Measurements from ENCODE around the gene CALY. TPM values are rescaled to one million over a fixed set of nuclear protein-coding genes. Genes with fewer than 3 reads are reported as not detected.

Gene CALY
- total RNA-seq, 3 donors from 2014 or later: 1.1 to 7.5 TPM; not detected in 1

GRCh38 chr10:133309100-133309719 lies 27.5 kb downstream of the CALY start:
- TF ChIP-seq, protein P1, sequence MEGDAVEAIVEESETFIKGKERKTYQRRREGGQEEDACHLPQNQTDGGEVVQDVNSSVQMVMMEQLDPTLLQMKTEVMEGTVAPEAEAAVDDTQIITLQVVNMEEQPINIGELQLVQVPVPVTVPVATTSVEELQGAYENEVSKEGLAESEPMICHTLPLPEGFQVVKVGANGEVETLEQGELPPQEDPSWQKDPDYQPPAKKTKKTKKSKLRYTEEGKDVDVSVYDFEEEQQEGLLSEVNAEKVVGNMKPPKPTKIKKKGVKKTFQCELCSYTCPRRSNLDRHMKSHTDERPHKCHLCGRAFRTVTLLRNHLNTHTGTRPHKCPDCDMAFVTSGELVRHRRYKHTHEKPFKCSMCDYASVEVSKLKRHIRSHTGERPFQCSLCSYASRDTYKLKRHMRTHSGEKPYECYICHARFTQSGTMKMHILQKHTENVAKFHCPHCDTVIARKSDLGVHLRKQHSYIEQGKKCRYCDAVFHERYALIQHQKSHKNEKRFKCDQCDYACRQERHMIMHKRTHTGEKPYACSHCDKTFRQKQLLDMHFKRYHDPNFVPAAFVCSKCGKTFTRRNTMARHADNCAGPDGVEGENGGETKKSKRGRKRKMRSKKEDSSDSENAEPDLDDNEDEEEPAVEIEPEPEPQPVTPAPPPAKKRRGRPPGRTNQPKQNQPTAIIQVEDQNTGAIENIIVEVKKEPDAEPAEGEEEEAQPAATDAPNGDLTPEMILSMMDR (IDR thresholded peaks at IDR 0.05): no peak
- peak; percentile 94 for ATAC-seq
- peak; percentile 97 to 99 (median 98) for DNase-seq
- Histone ChIP-seq H3K4me3 (peak overlapping the region; percentile 94), H3K9me3 (no peaks in the 10 kb centered on the region), H3K36me3 (ENCODE audit: low read depth) (no peaks in the 10 kb centered on the region), H3K4me1 (ENCODE audit: low read depth) (peaks cover 21% of the 10 kb centered on the region)
- intact Hi-C loops (cut with DNase I, micrococcal nuclease): no loop called here

GRCh38 chr10:133308421-133309099 lies 28.1 kb downstream of the CALY start, which contains the start of the genes TUBGCP2 and ZNF511:
Gene TUBGCP2 (minus strand): TSS chr10:133308872. CDS start chr10:133302941, 5,931 bp downstream.
Gene ZNF511 (plus strand): TSS chr10:133308914. CDS start chr10:133308944, 30 bp downstream.
- H3K4me3 ChIP-seq: peak within 1 kb of the TSS; percentile 94
- peaks cover 21% of the 10 kb centered on the region for H3K4me1 ChIP-seq (ENCODE audit: low read depth)
- peak; percentile 87 to 93 (median 92) for DNase-seq
- TF ChIP-seq, protein P1 (IDR thresholded peaks at IDR 0.05): no peak
- peak; percentile 79 for ATAC-seq
- intact Hi-C loops (cut with DNase I, micrococcal nuclease): no loop called here
- H3K9me3 ChIP-seq: no peaks in the 10 kb centered on the region
- H3K36me3 ChIP-seq (ENCODE audit: low read depth): no peaks in the 10 kb centered on the region

DNA sequence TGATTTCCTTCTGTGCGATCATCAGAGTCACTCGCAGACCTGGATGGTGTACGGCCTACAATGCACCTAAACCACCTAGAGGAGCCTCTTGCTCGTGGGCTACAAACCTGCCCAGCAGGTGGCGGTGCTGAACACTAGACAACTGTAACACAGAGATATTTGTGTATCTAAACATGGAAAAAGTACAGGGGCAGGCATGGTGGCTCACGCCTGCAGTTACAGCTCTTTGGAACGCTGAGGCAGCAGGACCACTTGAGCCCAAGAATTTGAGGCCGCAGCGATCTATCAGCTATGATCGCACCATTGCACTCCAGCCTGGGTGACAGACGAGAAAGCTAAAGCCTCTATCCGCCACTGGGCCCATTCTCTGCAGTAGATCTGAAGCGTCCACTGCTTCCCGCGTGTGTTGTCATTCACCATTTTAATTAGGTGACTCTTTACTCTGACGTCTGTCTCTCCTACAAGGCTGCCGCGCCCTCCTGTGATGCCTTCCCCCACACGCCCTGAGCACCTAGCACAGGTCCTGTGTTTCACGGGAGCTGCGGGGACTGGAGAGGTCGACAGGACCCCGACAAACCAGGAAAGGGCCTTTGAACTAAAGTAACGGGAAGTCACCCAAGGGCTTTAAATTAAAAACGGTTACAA lies 28.8 kb downstream of the CALY start:
- ATAC-seq: peak; percentile 48
- H3K4me3 ChIP-seq: peak overlapping the region; percentile 94
- DNase-seq: peak; percentile 91 to 98 (median 93)
- peaks cover 21% of the 10 kb centered on the region for H3K4me1 ChIP-seq (ENCODE audit: low read depth)
- TF ChIP-seq, protein P1 (IDR thresholded peaks at IDR 0.05): peak; percentile 64
- no peaks in the 10 kb centered on the region for H3K9me3 ChIP-seq
- intact Hi-C loops (cut with DNase I, micrococcal nuclease): no loop called here
- no peaks in the 10 kb centered on the region for H3K36me3 ChIP-seq (ENCODE audit: low read depth)

GRCh38 chr10:133306941-133307379 lies 29.7 kb downstream of the CALY start:
- DNase-seq (peak in 2 of 3 donors; percentile 27 to 56), ATAC-seq (no peak)
- TF ChIP-seq, protein P1 (IDR thresholded peaks at IDR 0.05): no peak
- H3K36me3 ChIP-seq (ENCODE audit: low read depth): no peaks in the 10 kb centered on the region
- no peaks in the 10 kb centered on the region for H3K9me3 ChIP-seq
- no peak overlapping the region for H3K4me3 ChIP-seq
- peaks cover 21% of the 10 kb centered on the region for H3K4me1 ChIP-seq (ENCODE audit: low read depth)
- intact Hi-C loops (cut with DNase I, micrococcal nuclease): no loop called here

- DNase-seq (peak in 1 of 3 donors; percentile 7), ATAC-seq (no peak)
- Histone ChIP-seq H3K4me1 (ENCODE audit: low read depth) (peaks cover 21% of the 10 kb centered on the region), H3K36me3 (ENCODE audit: low read depth) (no peaks in the 10 kb centered on the region), H3K9me3 (no peaks in the 10 kb centered on the region), H3K4me3 (no peak overlapping the region)
- intact Hi-C loops (cut with DNase I, micrococcal nuclease): no loop called here
- TF ChIP-seq, protein P1 (IDR thresholded peaks at IDR 0.05): no peak
Observed at GRCh38 chr10:133306097-133306476, 30.6 kb downstream of the CALY start.

Measured in mucosa of descending colon (tissue), 3 donors.